HG03378 (cell line): Measurements from ENCODE around the gene CHCHD6.
A peak's percentile ranks its signal among the peaks of the same experiment; 100 is the strongest.

Experiments used
- ATAC-seq: cut with Tn5 transposase; IDR thresholded peaks from one replicate; pipeline ENCODE4 v1.9.1; 2021; ENCODE audit warnings: mild to moderate bottlenecking, moderate library complexity; ENCODE audit not compliant: unreplicated experiment

Gene CHCHD6

GRCh38 chr3:126955004-126955790, 251.2 kb downstream of the CHCHD6 start:
- ATAC-seq: peak; percentile 34

- ATAC-seq: no peak
Observed at GRCh38 chr3:126956361-126956760, 252.3 kb downstream of the CHCHD6 start.

GRCh38 chr3:126956866-126957650, 253.0 kb downstream of the CHCHD6 start:
- ATAC-seq: no peak

DNA sequence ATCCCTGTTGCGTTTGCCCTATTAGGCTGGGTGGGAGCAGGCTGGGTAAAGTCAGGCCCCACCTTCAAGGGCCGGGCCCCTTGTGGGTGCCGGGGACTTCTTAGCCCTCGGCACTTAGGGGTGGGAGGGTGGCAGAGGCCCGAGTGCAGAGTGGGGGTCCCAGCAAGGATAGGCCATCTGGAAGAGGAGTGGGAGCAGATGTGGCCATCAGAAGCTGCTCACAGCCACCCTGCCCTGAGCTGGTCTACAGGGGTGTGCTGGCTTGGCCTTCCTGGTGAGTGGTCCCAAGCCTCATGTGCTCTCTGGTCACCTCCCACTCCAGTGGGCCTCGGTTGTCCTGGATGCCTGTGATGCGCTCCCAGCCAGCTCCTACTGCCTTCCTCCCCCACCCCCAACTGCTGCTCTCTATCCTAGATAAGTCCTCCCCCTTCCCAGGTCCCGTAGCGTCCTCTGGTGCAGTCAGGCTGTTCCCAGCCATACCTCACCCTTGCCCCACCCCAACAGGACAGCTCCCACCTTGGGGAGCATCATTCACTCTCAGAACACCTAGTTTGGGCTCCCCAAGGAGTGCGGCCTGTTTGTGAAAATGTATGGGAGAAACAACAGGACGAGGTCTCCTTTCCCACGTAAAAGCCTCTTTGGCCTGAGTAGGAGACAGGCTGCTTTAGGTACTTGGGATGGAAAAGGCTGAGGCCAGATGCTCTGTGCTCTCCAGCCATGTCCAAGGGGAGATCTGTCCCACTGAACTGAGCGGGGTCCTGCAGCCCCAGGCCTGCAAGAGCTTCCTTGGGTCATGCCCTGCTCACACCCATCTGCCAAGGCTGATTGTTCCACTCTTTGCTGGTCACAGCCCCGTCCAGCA, 254.0 kb downstream of the CHCHD6 start:
- ATAC-seq: no peak

DNA sequence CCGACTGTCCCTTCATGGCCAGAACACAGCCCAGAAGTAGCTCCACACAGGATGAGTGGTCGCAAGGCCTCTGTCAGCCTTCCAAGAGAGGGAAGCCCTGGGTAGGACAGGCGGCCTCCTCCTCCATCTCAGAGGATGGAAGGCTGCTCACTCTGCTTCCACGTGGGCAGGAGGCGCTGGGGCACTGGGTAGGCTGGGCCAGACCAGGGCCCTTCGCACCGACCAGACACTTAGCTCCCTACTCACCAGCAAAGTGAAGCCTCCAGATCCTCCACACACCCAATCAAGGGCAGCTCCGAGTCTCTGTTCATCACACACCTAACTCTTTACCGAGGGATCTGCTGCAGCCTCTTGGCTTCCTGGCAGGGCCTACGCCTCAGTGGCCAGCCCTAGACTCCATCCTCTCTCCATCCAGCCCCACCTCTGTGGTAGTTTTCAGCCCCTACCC, 254.6 kb downstream of the CHCHD6 start:
- no peak for ATAC-seq

DNA sequence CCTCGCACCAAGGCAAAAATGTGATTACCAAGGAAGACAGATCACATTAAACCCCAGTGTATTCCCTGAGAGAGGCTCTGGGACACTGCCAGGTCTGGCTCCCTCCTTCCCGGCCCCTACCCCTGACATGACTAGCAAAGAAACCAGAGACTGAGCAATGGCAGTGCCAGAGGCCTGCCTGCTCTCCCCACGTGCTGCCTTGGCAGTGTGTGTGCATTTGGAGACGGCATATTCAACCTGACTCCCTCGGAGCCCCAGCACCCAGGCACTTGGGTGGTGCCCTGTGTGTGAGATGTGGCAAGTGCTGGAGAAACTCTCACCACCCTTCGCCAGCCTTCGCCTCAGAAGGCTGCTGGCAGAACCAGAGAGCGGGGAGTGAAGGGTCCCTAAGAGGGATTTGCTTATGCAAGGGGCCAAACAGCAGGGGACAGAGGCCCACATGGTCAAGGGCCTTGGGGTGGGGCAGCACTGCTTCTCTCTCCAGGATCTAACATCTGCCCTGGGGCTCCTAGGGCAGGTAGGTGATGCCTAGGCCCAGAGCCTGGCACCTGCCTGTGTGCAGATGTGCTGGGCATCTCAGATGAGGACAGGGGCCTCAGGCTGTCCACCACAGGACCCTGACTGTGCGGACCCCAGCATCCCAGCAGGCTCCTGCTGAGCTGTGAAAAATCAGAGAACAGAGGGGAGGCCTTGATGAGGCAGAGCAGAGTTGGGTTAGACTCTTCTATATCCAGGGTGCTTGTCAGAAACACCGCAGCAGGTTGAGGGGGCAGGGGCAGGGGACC, 255.3 kb downstream of the CHCHD6 start:
- no peak for ATAC-seq

DNA sequence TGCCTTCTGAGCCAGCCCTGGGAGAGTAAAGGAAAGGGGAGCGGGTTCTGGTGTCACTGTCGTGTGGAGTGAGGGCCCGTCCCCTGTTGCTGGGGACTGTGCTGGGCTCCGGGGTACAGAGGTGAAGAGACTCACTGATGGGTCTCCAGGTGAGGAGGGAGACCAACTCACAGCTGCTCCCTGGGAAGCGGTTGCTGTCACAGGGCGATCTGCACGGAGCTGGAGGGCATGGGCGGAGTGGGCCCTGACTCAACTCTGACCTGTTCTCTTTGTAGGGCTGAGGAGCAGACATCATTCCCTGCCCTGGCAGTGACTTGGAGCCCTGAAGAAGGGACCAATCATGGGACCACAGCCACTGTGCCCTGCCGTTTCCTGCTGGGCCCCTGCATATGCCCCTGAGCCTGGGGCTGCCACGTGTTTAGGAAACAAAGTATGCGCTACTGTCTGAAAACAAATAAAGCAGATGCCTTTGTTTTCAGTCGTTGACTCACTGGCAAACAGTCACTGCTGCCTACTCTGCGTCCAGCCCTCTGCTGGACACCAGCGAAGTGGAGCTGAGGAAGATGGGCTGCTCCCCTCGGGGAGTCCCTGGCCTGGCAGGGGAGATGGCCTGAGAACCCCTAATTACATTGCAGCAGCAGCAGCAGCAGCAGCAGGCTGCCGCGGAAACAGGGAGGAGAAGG, 256.0 kb downstream of the CHCHD6 start:
- no peak for ATAC-seq

DNA sequence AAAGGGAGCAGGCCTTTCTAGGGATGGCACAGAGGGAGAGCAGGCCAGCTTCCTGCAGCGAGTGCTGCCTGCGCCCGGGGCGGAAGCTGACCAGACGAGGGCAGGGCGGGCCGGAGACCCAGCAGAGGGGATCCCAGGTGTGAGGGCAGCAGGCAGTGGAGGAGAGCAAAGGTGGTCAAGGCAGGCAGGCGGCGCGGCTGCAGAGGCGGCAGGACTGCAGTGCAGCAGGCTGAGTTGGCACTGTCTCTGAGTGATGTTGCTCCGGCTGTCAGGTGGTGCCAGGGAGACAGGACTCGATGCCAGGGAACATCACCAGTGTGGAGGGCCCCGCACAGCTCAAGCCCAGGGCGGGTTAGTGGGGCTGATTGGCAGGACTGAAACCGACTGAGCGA, 256.6 kb downstream of the CHCHD6 start:
- no peak for ATAC-seq

DNA sequence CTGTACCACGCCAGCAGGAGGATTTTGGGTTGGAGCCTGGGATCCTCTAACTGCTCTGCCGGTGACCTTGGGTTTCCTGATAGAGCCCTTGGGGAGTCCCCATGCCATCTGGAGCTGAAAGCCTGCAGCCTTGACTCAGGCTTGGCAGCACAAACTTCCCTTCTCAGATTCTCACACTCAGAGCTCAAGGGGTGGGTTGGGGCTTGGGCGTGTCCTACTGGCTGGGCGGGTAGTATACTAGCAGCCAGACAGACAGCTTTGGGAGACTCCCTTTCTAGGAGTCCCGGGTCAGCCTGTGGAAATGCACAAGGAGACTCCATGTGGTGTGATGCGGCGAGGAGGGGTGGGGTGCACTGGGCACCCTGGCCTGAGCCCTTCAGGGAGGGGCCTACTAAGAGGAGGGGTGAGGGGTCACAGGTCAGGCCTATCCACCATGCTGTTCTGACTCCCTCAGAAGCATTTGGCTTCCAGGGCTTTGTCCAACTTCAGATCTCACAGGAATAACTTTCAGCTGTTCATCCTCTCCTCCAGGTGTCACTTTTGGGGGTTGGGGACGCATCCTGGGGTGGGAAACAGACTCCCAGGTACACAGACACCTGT, 257.3 kb downstream of the CHCHD6 start:
- no peak for ATAC-seq

- ATAC-seq: no peak
Observed at GRCh38 chr3:126961791-126962461, 257.9 kb downstream of the CHCHD6 start.

- no peak for ATAC-seq
Observed at GRCh38 chr3:126962756-126963155, 258.7 kb downstream of the CHCHD6 start.

GRCh38 chr3:126963261-126964190, 259.5 kb downstream of the CHCHD6 start:
- ATAC-seq: no peak

- ATAC-seq: no peak
Observed at GRCh38 chr3:126964261-126964660, 260.2 kb downstream of the CHCHD6 start.

DNA sequence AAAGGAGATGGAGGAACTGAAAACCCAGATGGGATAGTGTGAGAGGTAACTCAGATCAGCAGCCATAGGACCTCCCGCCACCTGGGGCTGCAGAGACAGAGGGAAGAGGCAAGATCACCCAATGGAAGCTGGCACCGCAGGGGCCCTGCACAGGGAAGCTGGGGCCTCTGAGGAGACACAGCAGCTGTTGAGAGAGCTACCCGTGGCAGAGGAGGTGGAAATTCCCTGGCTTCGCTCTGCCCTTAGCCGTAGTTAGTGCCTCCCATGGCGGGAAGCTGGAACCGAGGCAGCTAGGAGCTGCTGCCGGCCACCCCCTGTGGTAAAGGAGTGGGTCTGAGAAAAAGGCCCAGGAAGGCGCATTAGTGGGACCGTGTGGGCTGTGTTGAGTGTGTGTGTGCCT, 260.9 kb downstream of the CHCHD6 start:
- no peak for ATAC-seq

- ATAC-seq: no peak
Observed at GRCh38 chr3:126965526-126966080, 261.6 kb downstream of the CHCHD6 start.

DNA sequence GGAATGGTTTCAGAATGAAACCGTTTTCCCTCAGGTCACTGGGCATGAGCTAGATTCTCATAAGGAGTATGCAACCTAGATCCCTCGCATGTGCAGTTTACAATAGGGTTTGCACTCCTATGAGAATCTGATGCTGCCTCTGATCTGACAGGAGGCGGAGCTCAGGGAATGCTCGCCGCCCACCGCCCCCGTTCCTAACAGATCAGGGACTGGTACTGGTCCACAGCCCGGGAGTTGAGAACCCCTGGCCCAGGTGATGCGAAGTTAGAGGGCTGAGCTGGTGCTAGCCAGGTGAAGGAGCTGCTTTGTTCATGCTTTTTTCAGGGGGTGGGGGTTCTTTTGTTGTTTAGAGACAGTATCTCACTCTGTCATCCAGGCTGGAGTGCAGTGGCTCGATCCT, 263.3 kb downstream of the CHCHD6 start:
- no peak for ATAC-seq
